HCT116 (cell line): Measurements from ENCODE around the gene RABGGTA. TPM values are rescaled to one million over a fixed set of nuclear protein-coding genes. Genes with fewer than 3 reads are reported as not detected.

Experiments used
- ATAC-seq: fragments of 200-7000 bp; cut with Tn5 transposase; 2 replicates; pipeline ENCODE4 v1.9.1; 2020; ENCODE audit warnings: mild to moderate bottlenecking, moderate library complexity
- BruUV-seq: library from RNA; stranded (reverse); fragments of 400-500 nt; replicated peaks from 2 replicates; lab custom pipeline; 2021; lab: Mats Ljungman, UMichigan
- CTCF ChIA-PET: fragments of 300-600 bp; sonication (Branson Sonifier 250); formaldehyde crosslinking; loops from one replicate; lab custom pipeline; 2021; ENCODE audit warnings: antibody characterized with exemption; lab: Charles Lee
- POLR2A ChIA-PET: fragments of 300-600, 350-600 bp; sonication (Branson Sonifier 250); formaldehyde crosslinking; loops from one replicate; lab custom pipeline; 2021; ENCODE audit warnings: antibody characterized with exemption; lab: Charles Lee
- RAD21 ChIA-PET, 2 experiments: fragments of 300-600 bp; sonication (Branson Sonifier 250); formaldehyde crosslinking; loops; one replicate each; lab custom pipeline; 2023; ENCODE audit warnings: low total read pairs in 2 of 2; ENCODE audit not compliant: uncharacterized antibody in 2 of 2, unreplicated experiment in 2 of 2, low non-redundant PET in 1 of 2; lab: Charles Lee
- DNase-seq: peaks from one replicate; pipeline ENCODE4 v3.0.0-alpha.2; 2010; ENCODE audit warnings: low read depth, low spot score
- H2AFZ ChIP-seq: fragments of 200-600 bp; shearing (Covaris generic), sonication (generic); 2 replicates; pipeline ENCODE4 v1.6.1; 2017; ENCODE audit warnings: low read depth, mixed run types, mixed read lengths, antibody characterized with exemption, low read length; ENCODE audit not compliant: poor library complexity, severe bottlenecking
- H3K27ac ChIP-seq: 2 replicates; pipeline ENCODE4 v1.5.1; 2012; ENCODE audit warnings: low read depth, low read length
- H3K27me3 ChIP-seq: fragments of 200-600 bp; sonication (generic); 2 replicates; pipeline ENCODE4 v1.6.1; 2016; ENCODE audit warnings: mixed run types, low read length, mixed read lengths; ENCODE audit not compliant: insufficient read depth
- H3K36me3 ChIP-seq, 2 experiments: fragments of 200-500 bp in 1 of 2; fragments of 200-600 bp in 1 of 2; sonication (Bioruptor generic) in 1 of 2; sonication (generic) in 1 of 2; 2 replicates each; pipeline versions ENCODE4 v1.5.1 to v1.6.1; 2014 to 2016; ENCODE audit warnings: low read length in 2 of 2, inconsistent platforms in 1 of 2, mixed read lengths in 1 of 2, mixed run types in 1 of 2; ENCODE audit not compliant: insufficient read depth in 2 of 2, control insufficient read depth in 1 of 2
- H3K4me1 ChIP-seq, 2 experiments: fragments of 200-600 bp in 1 of 2; sonication (generic) in 1 of 2; 2 replicates each; pipeline versions ENCODE4 v1.5.1 to v1.6.1; 2012 to 2017; ENCODE audit warnings: low read length in 2 of 2, inconsistent platforms in 1 of 2, mild to moderate bottlenecking in 1 of 2, mixed read lengths in 1 of 2, mixed run types in 1 of 2, moderate library complexity in 1 of 2; ENCODE audit not compliant: insufficient read depth in 2 of 2, control insufficient read depth in 1 of 2
- H3K4me2 ChIP-seq: fragments of 200-600 bp; sonication (generic); 2 replicates; pipeline ENCODE4 v1.6.1; 2017; ENCODE audit warnings: mixed run types, low read length, mixed read lengths
- H3K4me3 ChIP-seq, 2 experiments: fragments of 200-600 bp in 1 of 2; sonication (generic) in 1 of 2; replicated peaks in 1 of 2; 2 replicates each; pipeline ENCODE4 v1.5.1; 2011 to 2016; ENCODE audit warnings: low read length in 2 of 2, control low read depth in 1 of 2, low read depth in 1 of 2, mild to moderate bottlenecking in 1 of 2, mixed read lengths in 1 of 2, mixed run types in 1 of 2
- H3K79me2 ChIP-seq: fragments of 200-600 bp; sonication (generic); 2 replicates; pipeline ENCODE4 v1.6.1; 2017; ENCODE audit warnings: mild to moderate bottlenecking, mixed run types, low read length, moderate library complexity, mixed read lengths; ENCODE audit not compliant: insufficient read depth
- H3K9ac ChIP-seq: fragments of 200-600 bp; sonication (generic); 2 replicates; pipeline ENCODE4 v1.6.1; 2016; ENCODE audit warnings: low read length, mixed read lengths
- H3K9me2 ChIP-seq: fragments of 200-600 bp; sonication (generic), shearing (Covaris generic); 2 replicates; pipeline ENCODE4 v1.6.1; 2017; ENCODE audit warnings: mixed run types, mild to moderate bottlenecking, moderate library complexity; ENCODE audit not compliant: insufficient read depth
- H3K9me3 ChIP-seq, 2 experiments: fragments of 200-500 bp in 1 of 2; fragments of 200-600 bp in 1 of 2; sonication (Bioruptor generic) in 1 of 2; sonication (generic) in 1 of 2; 2 replicates each; pipeline ENCODE4 v1.6.1; 2014 to 2017; ENCODE audit warnings: low read length in 2 of 2, mixed read lengths in 2 of 2, inconsistent platforms in 1 of 2, low read depth in 1 of 2, mild to moderate bottlenecking in 1 of 2, mixed run types in 1 of 2, moderate library complexity in 1 of 2; ENCODE audit not compliant: control insufficient read depth in 1 of 2, insufficient read depth in 1 of 2
- H4K20me1 ChIP-seq: fragments of 200-600 bp; sonication (generic), shearing (Covaris generic); 2 replicates; pipeline ENCODE4 v1.6.1; 2017; ENCODE audit warnings: mixed run types, mild to moderate bottlenecking, moderate library complexity; ENCODE audit not compliant: insufficient read depth
- CBX3 ChIP-seq: IDR thresholded peaks from 2 replicates; pipeline ENCODE4 v1.6.1; 2012; ENCODE audit warnings: low read depth
- CEBPB ChIP-seq: IDR thresholded peaks from 2 replicates; pipeline ENCODE4 v1.6.1; 2012; ENCODE audit warnings: low read depth
- EGR1 ChIP-seq: IDR thresholded peaks from 2 replicates; pipeline ENCODE4 v1.6.1; 2012; ENCODE audit warnings: low read depth
- ELF1 ChIP-seq: IDR thresholded peaks from 2 replicates; pipeline ENCODE4 v1.6.1; 2012; ENCODE audit warnings: low read depth, borderline replicate concordance
- FOSL1 ChIP-seq: IDR thresholded peaks from 2 replicates; pipeline ENCODE4 v1.6.1; 2012; ENCODE audit warnings: low read depth
- POLR2AphosphoS5 ChIP-seq: IDR thresholded peaks from 2 replicates; pipeline ENCODE4 v1.6.1; 2011; ENCODE audit warnings: mild to moderate bottlenecking, low read depth, low read length, moderate library complexity
- RAD21 ChIP-seq: IDR thresholded peaks from 2 replicates; pipeline ENCODE4 v1.6.1; 2012; ENCODE audit warnings: low read depth, mild to moderate bottlenecking
- SRF ChIP-seq: IDR thresholded peaks from 2 replicates; pipeline ENCODE4 v1.6.1; 2012; ENCODE audit warnings: low read depth
- TCF7L2 ChIP-seq: IDR thresholded peaks from 2 replicates; pipeline ENCODE4 v1.7.0; 2011; ENCODE audit warnings: borderline replicate concordance, inconsistent platforms; ENCODE audit not compliant: insufficient read depth, insufficient read length; ENCODE audit errors: extremely low read depth
- ZFX ChIP-seq: fragments of 450-650 bp; IDR thresholded peaks from 2 replicates; pipeline ENCODE4 v1.6.1; 2017
- intact Hi-C: fragments of 100-400 bp; cut with micrococcal nuclease; formaldehyde crosslinking; loops from 2 replicates; pipeline ENCODE4 v1.10.0; 2022
- total RNA-seq: library from RNA; stranded (reverse); gene quantifications from one replicate; pipeline ENCODE4 v1.2.1, GENCODE V29; 2021; ENCODE audit not compliant: unreplicated experiment
- TF ChIP-seq, protein P1 (sequence below), 3 experiments: fragments of 200-600 bp in 1 of 3; sonication (generic) in 1 of 3; IDR thresholded peaks in 2 of 3; conservative IDR thresholded peaks in 1 of 3; 2 replicates each; pipeline ENCODE4 v1.5.1; 2012 to 2017; ENCODE audit warnings: low read depth in 2 of 3, low read length in 2 of 3, antibody characterized with exemption in 1 of 3, borderline replicate concordance in 1 of 3, control low read depth in 1 of 3, mild to moderate bottlenecking in 1 of 3, mixed read lengths in 1 of 3, mixed run types in 1 of 3, moderate library complexity in 1 of 3; ENCODE audit not compliant: insufficient read depth in 1 of 3
- TF ChIP-seq, protein P2 (sequence below): IDR thresholded peaks from 2 replicates; pipeline ENCODE4 v1.6.1; 2012
- TF ChIP-seq, protein P3 (sequence below): IDR thresholded peaks from 2 replicates; pipeline ENCODE4 v1.6.1; 2012

RABGGTA gene
- total RNA-seq, 1 experiment from 2014 or later, result 40.8 TPM

DNA sequence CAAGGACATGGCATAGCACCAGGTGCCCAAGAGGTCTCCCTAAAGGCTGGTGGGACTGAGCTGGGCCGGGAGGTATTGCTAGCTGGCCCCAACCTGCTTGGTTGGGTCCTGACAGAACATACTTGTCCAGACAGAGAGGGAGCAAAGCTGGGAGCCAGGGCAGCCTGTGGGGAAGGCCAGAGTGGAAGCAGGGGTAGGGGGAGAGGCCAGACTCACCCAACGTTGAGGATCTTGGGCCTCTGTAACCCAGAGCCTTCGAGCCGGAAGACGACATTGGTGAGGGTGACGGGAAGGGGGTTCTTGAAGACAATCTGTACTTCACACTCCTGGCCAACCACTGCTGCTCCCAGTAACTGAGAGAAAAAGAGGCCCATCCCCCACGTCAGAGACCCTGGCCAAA, 17.5 kb downstream of the RABGGTA start:
- Histone ChIP-seq H3K4me3 (no peak overlapping the region), H2AFZ (no peak overlapping the region), H4K20me1 (no peaks in the 10 kb centered on the region), H3K9me3 (no peaks in the 10 kb centered on the region), H3K9ac (no peak overlapping the region), H3K27me3 (no peaks in the 10 kb centered on the region), H3K27ac (no peak overlapping the region), H3K36me3 (no peaks in the 10 kb centered on the region; a peak in 1 of 4 replicates), H3K4me1 (peaks cover 4 to 8% of the 10 kb centered on the region in 2 experiments), H3K9me2 (no peaks in the 10 kb centered on the region), H3K4me2 (no peak overlapping the region), H3K79me2 (no peaks in the 10 kb centered on the region)
- DNase-seq (no peak), ATAC-seq (no peak)
- CTCF ChIA-PET, result no interaction called here
- intact Hi-C loops, result no loop called here
- TF ChIP-seq FOSL1, result no peak
- RAD21 ChIA-PET, result no interaction called here
- BruUV-seq, result no TSS peak
- POLR2A ChIA-PET, result no interaction called here

DNA sequence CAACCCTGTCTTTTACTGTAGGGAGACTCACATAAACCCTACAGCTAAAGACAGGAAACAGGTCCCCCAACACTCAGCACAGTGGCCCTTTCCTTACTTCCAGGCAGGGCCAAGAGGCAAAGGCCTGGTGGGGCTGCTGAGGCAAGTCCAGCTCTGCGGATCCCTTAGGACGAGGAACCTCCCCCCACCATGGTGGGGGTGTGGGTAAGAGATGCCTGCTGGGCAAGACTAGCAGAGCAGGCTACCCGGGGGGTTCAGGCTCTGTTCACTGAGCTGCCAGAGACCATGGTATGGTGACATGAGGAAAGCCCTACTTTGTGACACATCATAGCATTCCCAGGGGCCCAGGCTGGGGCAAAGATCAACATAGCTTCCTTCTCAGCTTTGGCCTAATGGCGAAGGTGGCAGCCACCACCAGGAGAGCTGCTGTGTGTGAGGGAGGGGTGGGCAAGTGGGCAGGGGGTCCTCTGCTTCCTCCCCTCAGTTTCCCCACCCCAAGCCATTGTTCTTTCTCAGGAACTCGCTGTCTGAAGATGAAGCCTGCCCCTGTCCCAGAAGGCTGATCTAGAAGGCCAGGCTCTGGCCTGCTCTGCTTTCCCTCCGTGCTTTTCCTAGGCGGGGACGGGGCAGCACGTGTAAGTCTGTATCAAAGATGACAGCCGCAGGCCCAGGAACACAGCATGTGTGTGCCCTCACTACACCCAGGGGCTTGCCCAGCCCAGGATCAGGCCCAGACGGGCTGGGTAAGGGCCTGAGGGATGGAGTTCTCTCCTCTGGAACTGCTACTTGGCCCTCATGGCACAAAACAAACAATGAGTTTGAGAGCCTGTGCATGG, 18.9 kb downstream of the RABGGTA start:
- no peak for DNase-seq
- Histone ChIP-seq H2AFZ (no peak overlapping the region), H3K27me3 (no peaks in the 10 kb centered on the region), H3K4me2 (no peak overlapping the region), H3K9me3 (no peaks in the 10 kb centered on the region), H3K9me2 (no peaks in the 10 kb centered on the region), H3K36me3 (no peaks in the 10 kb centered on the region; a peak in 1 of 4 replicates), H3K4me1 (peaks cover 0 to 5% of the 10 kb centered on the region in 2 experiments; a peak in 1 of 4 replicates), H3K27ac (no peak overlapping the region), H4K20me1 (no peaks in the 10 kb centered on the region), H3K4me3 (no peak overlapping the region), H3K79me2 (no peaks in the 10 kb centered on the region), H3K9ac (no peak overlapping the region)
- no TSS peak for BruUV-seq
- RAD21 ChIA-PET, result no interaction called here
- TF ChIP-seq, protein P1, sequence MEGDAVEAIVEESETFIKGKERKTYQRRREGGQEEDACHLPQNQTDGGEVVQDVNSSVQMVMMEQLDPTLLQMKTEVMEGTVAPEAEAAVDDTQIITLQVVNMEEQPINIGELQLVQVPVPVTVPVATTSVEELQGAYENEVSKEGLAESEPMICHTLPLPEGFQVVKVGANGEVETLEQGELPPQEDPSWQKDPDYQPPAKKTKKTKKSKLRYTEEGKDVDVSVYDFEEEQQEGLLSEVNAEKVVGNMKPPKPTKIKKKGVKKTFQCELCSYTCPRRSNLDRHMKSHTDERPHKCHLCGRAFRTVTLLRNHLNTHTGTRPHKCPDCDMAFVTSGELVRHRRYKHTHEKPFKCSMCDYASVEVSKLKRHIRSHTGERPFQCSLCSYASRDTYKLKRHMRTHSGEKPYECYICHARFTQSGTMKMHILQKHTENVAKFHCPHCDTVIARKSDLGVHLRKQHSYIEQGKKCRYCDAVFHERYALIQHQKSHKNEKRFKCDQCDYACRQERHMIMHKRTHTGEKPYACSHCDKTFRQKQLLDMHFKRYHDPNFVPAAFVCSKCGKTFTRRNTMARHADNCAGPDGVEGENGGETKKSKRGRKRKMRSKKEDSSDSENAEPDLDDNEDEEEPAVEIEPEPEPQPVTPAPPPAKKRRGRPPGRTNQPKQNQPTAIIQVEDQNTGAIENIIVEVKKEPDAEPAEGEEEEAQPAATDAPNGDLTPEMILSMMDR (IDR thresholded peaks at IDR 0.05 in 2 of 3, conservative IDR thresholded peaks at IDR 0.05 in 1 of 3; ENCODE audit: borderline replicate concordance in 1 of 3, insufficient read depth in 1 of 3, low read depth in 2 of 3, low read length in 2 of 3), result no peak
- TF ChIP-seq RAD21 (no peak), SRF (no peak), CBX3 (no peak), EGR1 (no peak), ELF1 (no peak), ZFX (no peak), TCF7L2 (no peak), CEBPB (no peak), POLR2AphosphoS5 (no peak)
- TF ChIP-seq, protein P2, sequence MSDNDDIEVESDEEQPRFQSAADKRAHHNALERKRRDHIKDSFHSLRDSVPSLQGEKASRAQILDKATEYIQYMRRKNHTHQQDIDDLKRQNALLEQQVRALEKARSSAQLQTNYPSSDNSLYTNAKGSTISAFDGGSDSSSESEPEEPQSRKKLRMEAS, result no peak
- TF ChIP-seq, protein P3, sequence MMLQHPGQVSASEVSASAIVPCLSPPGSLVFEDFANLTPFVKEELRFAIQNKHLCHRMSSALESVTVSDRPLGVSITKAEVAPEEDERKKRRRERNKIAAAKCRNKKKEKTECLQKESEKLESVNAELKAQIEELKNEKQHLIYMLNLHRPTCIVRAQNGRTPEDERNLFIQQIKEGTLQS, result no peak
- no peak for ATAC-seq
- intact Hi-C loops, result no loop called here
- POLR2A ChIA-PET, result interaction anchor here (1.0 kb wide), 1 partner anchor 19 kb away, joined by 3 read pairs; the partner anchor contains the start of gene RABGGTA
- CTCF ChIA-PET, result interaction anchor here (1.7 kb wide), 1 partner anchor 10 kb away, joined by 9 read pairs; the partner anchor contains the start of gene TINF2
